GM12865 (cell line): Measurements from ENCODE around the gene ABCC4.

ENCODE experiments used
- DNase-seq: peaks from one replicate; pipeline ENCODE4 v3.0.0; 2010; ENCODE audit warnings: low read depth
- H3K4me3 ChIP-seq: 2 replicates; pipeline ENCODE4 v1.5.1; 2011; ENCODE audit warnings: mild to moderate bottlenecking, low read depth, low read length, control low read depth
- TF ChIP-seq, protein P1 (sequence below): IDR thresholded peaks from 2 replicates; pipeline ENCODE4 v1.5.1; 2011; ENCODE audit warnings: low read length, control low read depth, low read depth, inconsistent platforms; ENCODE audit not compliant: insufficient read depth; ENCODE audit errors: missing control alignments

Gene ABCC4

DNA sequence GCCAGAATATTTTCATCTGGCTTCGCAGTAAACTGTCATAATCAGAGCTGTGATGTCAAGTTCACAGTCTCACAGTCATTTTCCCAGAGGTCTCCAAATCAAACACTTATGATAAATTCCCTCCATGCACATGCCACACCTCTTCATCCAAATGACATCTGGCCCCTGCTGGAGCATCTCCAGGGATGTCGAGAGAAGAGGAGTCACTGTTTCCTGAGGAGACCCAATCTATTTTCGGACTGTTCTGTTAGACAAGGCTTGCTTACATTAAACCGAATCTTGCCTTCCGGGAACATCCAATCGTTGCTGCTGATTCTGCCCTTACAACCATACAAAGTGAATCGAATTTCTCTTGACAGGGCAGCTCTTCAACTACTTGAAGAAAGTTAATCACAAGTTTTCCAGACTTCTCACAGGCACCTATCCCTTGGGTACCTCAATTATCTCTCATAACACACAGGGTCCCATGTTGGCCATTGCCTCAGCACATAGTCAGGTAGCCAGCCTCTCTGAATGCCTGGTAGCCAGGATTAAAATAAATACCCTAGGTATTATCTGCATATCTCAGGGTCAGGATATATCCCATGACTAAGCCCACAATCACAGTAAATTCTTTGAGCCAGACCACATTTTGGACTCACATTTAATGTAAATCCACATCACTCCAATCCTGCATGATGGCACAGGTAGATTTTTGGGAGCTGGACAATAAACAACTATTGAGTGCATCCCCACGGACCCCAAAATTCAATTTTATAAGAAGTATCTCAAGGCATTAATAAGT lies 182.5 kb downstream of the ABCC4 start:
- no peak for DNase-seq
- TF ChIP-seq, protein P1, sequence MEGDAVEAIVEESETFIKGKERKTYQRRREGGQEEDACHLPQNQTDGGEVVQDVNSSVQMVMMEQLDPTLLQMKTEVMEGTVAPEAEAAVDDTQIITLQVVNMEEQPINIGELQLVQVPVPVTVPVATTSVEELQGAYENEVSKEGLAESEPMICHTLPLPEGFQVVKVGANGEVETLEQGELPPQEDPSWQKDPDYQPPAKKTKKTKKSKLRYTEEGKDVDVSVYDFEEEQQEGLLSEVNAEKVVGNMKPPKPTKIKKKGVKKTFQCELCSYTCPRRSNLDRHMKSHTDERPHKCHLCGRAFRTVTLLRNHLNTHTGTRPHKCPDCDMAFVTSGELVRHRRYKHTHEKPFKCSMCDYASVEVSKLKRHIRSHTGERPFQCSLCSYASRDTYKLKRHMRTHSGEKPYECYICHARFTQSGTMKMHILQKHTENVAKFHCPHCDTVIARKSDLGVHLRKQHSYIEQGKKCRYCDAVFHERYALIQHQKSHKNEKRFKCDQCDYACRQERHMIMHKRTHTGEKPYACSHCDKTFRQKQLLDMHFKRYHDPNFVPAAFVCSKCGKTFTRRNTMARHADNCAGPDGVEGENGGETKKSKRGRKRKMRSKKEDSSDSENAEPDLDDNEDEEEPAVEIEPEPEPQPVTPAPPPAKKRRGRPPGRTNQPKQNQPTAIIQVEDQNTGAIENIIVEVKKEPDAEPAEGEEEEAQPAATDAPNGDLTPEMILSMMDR: no peak
- H3K4me3 ChIP-seq: no peak overlapping the region

DNA sequence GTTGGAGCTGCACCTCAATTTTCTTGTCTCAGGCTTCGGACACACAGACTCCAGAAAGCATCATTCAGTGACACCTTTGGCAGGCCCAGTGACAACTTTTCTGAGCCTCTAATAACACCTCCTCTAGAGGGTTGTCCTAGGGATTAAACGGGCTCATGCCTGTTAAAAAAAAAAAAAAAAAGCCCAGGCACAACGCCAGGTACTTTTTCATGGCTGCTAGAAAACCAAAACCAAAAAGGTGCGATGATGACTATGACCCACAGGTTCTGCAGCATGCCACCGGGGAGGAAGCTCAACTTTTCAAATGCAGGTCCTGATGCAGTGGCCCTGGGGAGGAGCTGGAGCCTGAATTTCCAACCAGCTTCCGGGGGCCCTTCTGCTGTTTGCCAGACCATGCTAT lies 184.2 kb downstream of the ABCC4 start:
- peak; percentile 39 for DNase-seq

DNA sequence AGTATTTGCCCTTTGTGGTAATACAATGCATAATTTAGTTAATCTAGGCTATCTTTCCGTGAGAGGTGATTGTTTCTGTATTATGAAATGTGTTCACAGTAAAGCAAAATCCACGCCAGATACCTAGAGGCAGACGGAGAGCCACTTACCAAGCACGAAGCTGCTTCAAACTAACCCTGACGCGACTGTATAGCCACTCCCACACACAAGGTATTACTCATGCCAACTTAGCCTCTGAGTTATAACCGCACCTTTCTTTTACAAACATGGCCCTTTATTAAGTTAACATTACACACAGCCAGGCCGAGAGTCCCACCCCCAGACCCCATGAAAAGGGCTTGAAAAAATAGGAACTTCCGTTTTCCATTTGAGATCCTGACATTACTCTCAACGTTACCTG lies 185.7 kb downstream of the ABCC4 start:
- TF ChIP-seq, protein P1: no peak
- no peak for DNase-seq
- no peak overlapping the region for H3K4me3 ChIP-seq

More for the DNA sequence above, 184.2 kb downstream of the ABCC4 start:
- no peak overlapping the region for H3K4me3 ChIP-seq
- TF ChIP-seq, protein P1: no peak

- no peak overlapping the region for H3K4me3 ChIP-seq
- no peak for DNase-seq
- TF ChIP-seq, protein P1: no peak
Measured at GRCh38 chr13:95113601-95114000, 187.7 kb downstream of the ABCC4 start.

GRCh38 chr13:95112883-95113282 lies 188.4 kb downstream of the ABCC4 start:
- DNase-seq: no peak
- TF ChIP-seq, protein P1: no peak

DNA sequence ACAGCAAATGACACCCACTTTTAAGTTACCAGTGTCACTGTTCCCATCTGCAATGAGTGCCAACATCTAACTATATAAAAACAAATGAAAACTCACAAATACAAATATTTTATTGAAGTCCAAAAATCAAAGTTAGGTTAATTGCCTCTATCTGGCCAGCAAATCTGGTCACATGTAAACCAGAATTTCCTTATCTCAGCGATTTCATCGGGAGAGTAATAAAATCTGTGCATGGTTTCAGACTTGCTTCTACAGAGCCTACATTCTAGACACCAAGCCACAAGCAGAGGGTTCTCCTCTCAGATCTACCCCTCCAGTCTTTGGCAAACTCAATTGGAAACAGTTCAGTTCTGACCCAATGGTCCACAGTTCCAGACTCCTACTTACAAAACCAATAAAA lies 189.6 kb downstream of the ABCC4 start:
- H3K4me3 ChIP-seq: no peak overlapping the region
- no peak for DNase-seq
- TF ChIP-seq, protein P1: no peak

More at GRCh38 chr13:95112883-95113282, 188.4 kb downstream of the ABCC4 start:
- no peak overlapping the region for H3K4me3 ChIP-seq

- TF ChIP-seq, protein P1: no peak
- no peak for DNase-seq
- no peak overlapping the region for H3K4me3 ChIP-seq
Measured at GRCh38 chr13:95106562-95106961, 194.7 kb downstream of the ABCC4 start.
